Suprapubic skin (tissue), 3 donors: ENCODE measurements around the gene CADM1.

Experiments
- EP300 ChIP-seq: sonication (generic); formaldehyde crosslinking; IDR thresholded peaks from one replicate; pipeline ENCODE4 v1.6.1; 2017; ENCODE audit warnings: antibody characterized with exemption
- POLR2A ChIP-seq, 2 donors: fragments of 450-650 bp; IDR thresholded peaks; one replicate each; pipeline ENCODE4 v1.6.1; 2017; ENCODE audit warnings: antibody characterized with exemption in 2 of 2, mild to moderate bottlenecking in 2 of 2, moderate library complexity in 2 of 2
- TF ChIP-seq, protein P1 (sequence below), 2 donors: fragments of 200-600 bp in 1 of 2; fragments of 450-650 bp in 1 of 2; sonication (generic) in 1 of 2; IDR thresholded peaks; one replicate each; pipeline ENCODE4 v1.5.1; 2016 to 2019; ENCODE audit warnings: antibody characterized with exemption in 2 of 2, mild to moderate bottlenecking in 1 of 2, moderate library complexity in 1 of 2

DNA sequence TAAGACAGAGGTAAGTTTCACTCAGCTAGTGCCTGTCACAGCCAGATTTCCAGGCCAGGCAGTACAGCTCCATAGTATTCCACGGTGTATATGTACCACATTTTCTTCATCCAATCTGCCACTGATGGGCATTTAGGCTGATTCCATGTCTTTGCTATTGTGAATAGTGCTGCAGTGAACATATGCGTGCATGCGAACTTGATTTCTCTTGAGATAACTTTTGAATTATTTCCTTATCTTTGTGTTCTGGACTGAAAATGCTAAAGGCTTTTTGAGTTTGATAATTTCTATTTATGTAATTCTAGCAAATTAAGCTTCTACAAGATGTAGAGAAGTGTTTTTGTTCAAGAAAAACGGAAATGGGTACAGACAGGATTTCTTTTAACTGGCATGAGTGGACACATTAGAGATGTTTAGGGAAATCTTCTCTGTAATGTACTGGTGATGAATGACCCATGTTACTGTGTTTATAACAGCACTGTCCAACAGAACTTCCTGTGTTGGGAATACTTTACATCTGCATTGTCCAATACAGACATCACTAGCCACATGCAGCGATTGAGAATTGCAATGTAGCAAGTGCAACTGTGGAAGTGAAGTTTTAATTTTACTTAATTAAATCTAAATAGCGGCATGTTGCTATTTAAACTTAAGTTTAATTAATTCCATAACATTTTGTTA, 151.3 kb downstream of the CADM1 start:
- TF ChIP-seq, protein P1, sequence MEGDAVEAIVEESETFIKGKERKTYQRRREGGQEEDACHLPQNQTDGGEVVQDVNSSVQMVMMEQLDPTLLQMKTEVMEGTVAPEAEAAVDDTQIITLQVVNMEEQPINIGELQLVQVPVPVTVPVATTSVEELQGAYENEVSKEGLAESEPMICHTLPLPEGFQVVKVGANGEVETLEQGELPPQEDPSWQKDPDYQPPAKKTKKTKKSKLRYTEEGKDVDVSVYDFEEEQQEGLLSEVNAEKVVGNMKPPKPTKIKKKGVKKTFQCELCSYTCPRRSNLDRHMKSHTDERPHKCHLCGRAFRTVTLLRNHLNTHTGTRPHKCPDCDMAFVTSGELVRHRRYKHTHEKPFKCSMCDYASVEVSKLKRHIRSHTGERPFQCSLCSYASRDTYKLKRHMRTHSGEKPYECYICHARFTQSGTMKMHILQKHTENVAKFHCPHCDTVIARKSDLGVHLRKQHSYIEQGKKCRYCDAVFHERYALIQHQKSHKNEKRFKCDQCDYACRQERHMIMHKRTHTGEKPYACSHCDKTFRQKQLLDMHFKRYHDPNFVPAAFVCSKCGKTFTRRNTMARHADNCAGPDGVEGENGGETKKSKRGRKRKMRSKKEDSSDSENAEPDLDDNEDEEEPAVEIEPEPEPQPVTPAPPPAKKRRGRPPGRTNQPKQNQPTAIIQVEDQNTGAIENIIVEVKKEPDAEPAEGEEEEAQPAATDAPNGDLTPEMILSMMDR (IDR thresholded peaks at IDR 0.05), result no peak
- TF ChIP-seq POLR2A (IDR thresholded peaks at IDR 0.05) (no peak), EP300 (no peak)
